Testis (tissue), 2 donors: ENCODE data around the gene GRIA1.

Experiments used
- CTCF ChIP-seq, 3 experiments: fragments of 450-650 bp in 2 of 3; fragments of 200-600 bp in 1 of 3; sonication (generic) in 1 of 3; IDR thresholded peaks; one replicate each; pipeline ENCODE4 v1.5.1; 2016 to 2019; ENCODE audit warnings: antibody characterized with exemption in 3 of 3, mild to moderate bottlenecking in 2 of 3, moderate library complexity in 1 of 3
- POLR2A ChIP-seq: fragments of 450-650 bp; IDR thresholded peaks from one replicate; pipeline ENCODE4 v1.6.1; 2017; ENCODE audit warnings: antibody characterized with exemption, mild to moderate bottlenecking, moderate library complexity

- TF ChIP-seq CTCF (IDR thresholded peaks at IDR 0.05) (no peak), POLR2A (no peak)
Observed at GRCh38 chr5:153630546-153630945, 140.1 kb downstream of the GRIA1 start.
